Peyer's patch (tissue), 4 donors: ENCODE measurements around the gene RTCA. TPM values are rescaled to one million over a fixed set of nuclear protein-coding genes. Genes with fewer than 3 reads are reported as not detected.
"Not testable (repeated sequence)": the region's sequence is repeated elsewhere in the genome, so short reads cannot be mapped to it uniquely, and the experiment has no call there.

Experiments
- DNase-seq, 3 donors: peaks; one replicate each; pipeline ENCODE4 v3.0.0-alpha.2; 2017 to 2019
- H3K27ac ChIP-seq, 4 donors: fragments of 200-600 bp; sonication (generic); one replicate each; pipeline ENCODE4 v1.5.1; 2016 to 2019
- H3K27me3 ChIP-seq, 2 donors: fragments of 200-600 bp; sonication (generic); one replicate each; pipeline ENCODE4 v1.5.1; 2019
- H3K36me3 ChIP-seq, 3 donors: fragments of 200-600 bp; sonication (generic); one replicate each; pipeline ENCODE4 v1.5.1; 2016 to 2019
- H3K4me1 ChIP-seq, 4 donors: fragments of 200-600 bp; sonication (generic); one replicate each; pipeline ENCODE4 v1.5.1; 2016 to 2019
- H3K4me3 ChIP-seq, 4 donors: fragments of 200-600 bp; sonication (generic); 1 replicate in 3 of 4; 2 replicates in 1 of 4; pipeline ENCODE4 v1.5.1; 2016 to 2019; ENCODE audit warnings: mild to moderate bottlenecking in 1 of 4
- H3K9me3 ChIP-seq, 4 donors: fragments of 200-600 bp; sonication (generic); one replicate each; pipeline ENCODE4 v1.5.1; 2016 to 2019; ENCODE audit warnings: mild to moderate bottlenecking in 1 of 4
- CTCF ChIP-seq, 6 experiments: fragments of 450-650 bp in 4 of 6; fragments of 200-600 bp in 2 of 6; sonication (generic) in 1 of 6; IDR thresholded peaks; one replicate each; pipeline ENCODE4 v1.5.1; 2017 to 2019; ENCODE audit warnings: antibody characterized with exemption in 6 of 6, mild to moderate bottlenecking in 3 of 6, moderate library complexity in 1 of 6
- POLR2A ChIP-seq, 2 donors: fragments of 450-650 bp; IDR thresholded peaks; one replicate each; pipeline ENCODE4 v1.5.1; 2017; ENCODE audit warnings: antibody characterized with exemption in 2 of 2, mild to moderate bottlenecking in 2 of 2, moderate library complexity in 2 of 2
- total RNA-seq, 4 donors: library from RNA; depleted of rRNA; stranded (reverse); fragments of >200 nt; gene quantifications; one replicate each; pipeline ENCODE4 v1.1.0, GENCODE V29; 2016

Gene RTCA
- total RNA-seq, 4 donors from 2014 or later = 31.5 to 71.8 (median 46.7) TPM

- peaks cover 0 to 11% (median 0%) of the 10 kb centered on the region in 4 donors for H3K4me1 ChIP-seq
- H3K36me3 ChIP-seq = no peaks in the 10 kb centered on the region
- peak within 1 kb of the TSS; percentile 77 to 88 (median 84) for H3K27ac ChIP-seq
- TF ChIP-seq CTCF (IDR thresholded peaks at IDR 0.05) (peak in 1 of 6 experiments; percentile 6), POLR2A (IDR thresholded peaks at IDR 0.05) (peak; percentile 63 to 71)
- no peaks in the 10 kb centered on the region for H3K9me3 ChIP-seq
- peak within 1 kb of the TSS; percentile 59 to 98 (median 73) for H3K4me3 ChIP-seq
- peak; percentile 91 to 97 (median 95) for DNase-seq
- H3K27me3 ChIP-seq = no peaks in the 10 kb centered on the region
Observed at GRCh38 chr1:100249537-100250257, 16.3 kb upstream of the RTCA start, which contains the start of gene DBT. TSS of gene DBT (minus strand) at chr1:100249834. CDS start at chr1:100249820, 14 bp downstream.

DNA sequence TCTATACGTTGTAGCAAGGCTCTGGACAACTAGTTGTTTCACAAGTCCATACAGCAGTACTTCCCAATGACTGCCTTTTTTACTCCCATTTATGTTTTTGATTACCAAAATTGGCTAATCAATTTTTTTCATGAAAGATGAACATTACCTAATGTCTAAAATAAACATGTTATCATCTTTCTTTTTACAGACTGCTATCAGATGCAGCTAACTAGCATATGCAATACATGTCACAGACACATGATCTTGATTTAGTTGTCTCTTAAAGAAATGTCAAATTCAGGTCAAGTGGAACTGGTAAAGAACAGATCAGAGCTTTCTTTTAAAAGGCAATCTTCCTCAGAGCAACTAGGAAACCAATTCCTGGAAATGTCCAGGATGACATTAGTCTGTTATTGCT lies 15.8 kb upstream of the RTCA start:
- TF ChIP-seq POLR2A (IDR thresholded peaks at IDR 0.05) = no peak
- no peak for TF ChIP-seq CTCF (IDR thresholded peaks at IDR 0.05)
- Histone ChIP-seq H3K27ac (peak overlapping the region; percentile 77 to 88 (median 84)), H3K9me3 (no peaks in the 10 kb centered on the region), H3K27me3 (no peaks in the 10 kb centered on the region), H3K4me3 (peak overlapping the region; percentile 59 to 98 (median 73)), H3K36me3 (no peaks in the 10 kb centered on the region), H3K4me1 (peaks cover 0 to 11% (median 0%) of the 10 kb centered on the region in 4 donors)
- DNase-seq = no peak

- H3K27me3 ChIP-seq = no peaks in the 10 kb centered on the region
- H3K4me1 ChIP-seq = peaks cover 0 to 11% (median 0%) of the 10 kb centered on the region in 4 donors
- no peak overlapping the region for H3K27ac ChIP-seq
- no peaks in the 10 kb centered on the region for H3K9me3 ChIP-seq
- DNase-seq = no peak
- no peaks in the 10 kb centered on the region for H3K36me3 ChIP-seq
- no peak for TF ChIP-seq CTCF (IDR thresholded peaks at IDR 0.05)
- TF ChIP-seq POLR2A (IDR thresholded peaks at IDR 0.05) = no peak
- no peak overlapping the region for H3K4me3 ChIP-seq
Observed at GRCh38 chr1:100250807-100251206, 15.2 kb upstream of the RTCA start.

DNA sequence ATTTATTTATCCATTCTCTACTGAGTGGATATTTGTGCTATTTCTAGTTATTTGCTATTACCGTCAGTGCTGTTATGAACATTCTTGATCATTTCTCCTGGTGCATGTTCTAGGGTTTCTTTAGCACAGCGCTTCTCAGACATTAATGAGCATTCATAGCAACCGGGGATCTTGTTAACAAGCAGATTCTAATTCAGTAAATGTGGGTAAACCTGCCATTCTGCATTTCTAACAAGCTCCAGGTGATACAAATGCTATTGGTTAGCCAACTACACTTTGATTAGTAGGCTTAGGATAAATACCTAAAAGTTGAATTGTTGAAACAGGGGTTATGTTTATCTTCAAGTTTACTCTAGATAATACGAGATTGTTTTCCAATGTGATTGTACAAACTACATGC lies 13.1 kb upstream of the RTCA start:
- no peaks in the 10 kb centered on the region for H3K36me3 ChIP-seq
- H3K9me3 ChIP-seq = no peaks in the 10 kb centered on the region
- DNase-seq = no peak
- TF ChIP-seq CTCF (IDR thresholded peaks at IDR 0.05) (no peak), POLR2A (IDR thresholded peaks at IDR 0.05) (no peak)
- H3K27me3 ChIP-seq = no peaks in the 10 kb centered on the region
- H3K4me1 ChIP-seq = peaks cover 0 to 11% (median 0%) of the 10 kb centered on the region in 4 donors
- no peak overlapping the region for H3K4me3 ChIP-seq
- H3K27ac ChIP-seq = no peak overlapping the region

GRCh38 chr1:100253552-100253951 lies 12.5 kb upstream of the RTCA start:
- no peaks in the 10 kb centered on the region for H3K27me3 ChIP-seq
- H3K4me3 ChIP-seq = no peak overlapping the region
- no peaks in the 10 kb centered on the region for H3K36me3 ChIP-seq
- H3K27ac ChIP-seq = no peak overlapping the region
- H3K9me3 ChIP-seq = no peaks in the 10 kb centered on the region
- DNase-seq = no peak
- TF ChIP-seq POLR2A (IDR thresholded peaks at IDR 0.05) = no peak
- TF ChIP-seq CTCF (IDR thresholded peaks at IDR 0.05) = no peak
- peaks cover 0 to 7% (median 0%) of the 10 kb centered on the region in 4 donors for H3K4me1 ChIP-seq

DNA sequence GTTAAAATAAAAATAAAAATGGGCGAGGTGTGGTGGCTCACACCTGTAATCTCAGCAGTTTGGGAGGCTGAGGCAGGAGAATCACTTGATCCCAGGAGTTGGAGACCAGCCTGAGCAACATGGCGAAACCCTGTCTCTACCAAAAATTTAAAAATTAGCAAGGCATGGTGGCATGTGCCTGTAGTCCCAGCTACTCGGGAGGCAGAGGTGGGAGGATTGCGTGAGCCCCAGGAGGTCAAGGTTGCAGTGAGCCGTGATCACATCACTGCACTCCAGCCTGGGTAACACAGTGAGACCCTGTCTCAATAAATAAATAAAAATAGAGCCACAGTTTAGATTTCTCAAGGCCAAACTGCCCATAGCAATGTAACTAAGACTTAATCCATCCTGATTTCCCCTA lies 9.7 kb upstream of the RTCA start:
- not testable (repeated sequence) for H3K9me3 ChIP-seq, H3K4me1 ChIP-seq, H3K4me3 ChIP-seq, H3K36me3 ChIP-seq, DNase-seq, H3K27me3 ChIP-seq, H3K27ac ChIP-seq

DNA sequence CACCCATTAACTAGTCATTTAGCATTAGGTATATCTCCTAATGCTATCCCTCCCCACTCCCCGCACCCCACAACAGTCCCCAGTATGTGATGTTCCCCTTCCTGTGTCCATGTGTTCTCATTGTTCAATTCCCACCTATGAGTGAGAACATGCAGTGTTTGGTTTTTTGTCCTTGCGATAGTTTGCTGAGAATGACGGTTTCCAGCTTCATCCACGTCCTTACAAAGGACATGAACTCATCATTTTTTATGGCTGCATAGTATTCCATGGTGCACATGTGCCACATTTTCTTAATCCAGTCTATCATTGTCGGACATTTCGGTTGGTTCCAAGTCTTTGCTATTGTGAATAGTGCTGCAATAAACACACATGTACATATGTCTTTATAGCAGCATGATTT lies 7.6 kb upstream of the RTCA start:
- not testable (repeated sequence) for H3K27me3 ChIP-seq, H3K36me3 ChIP-seq, H3K27ac ChIP-seq, H3K4me3 ChIP-seq, H3K4me1 ChIP-seq, H3K9me3 ChIP-seq, DNase-seq
